Transverse colon (tissue), 3 donors: ENCODE data around the gene ZNF74.

Source experiments
- POLR2A ChIP-seq: fragments of 450-650 bp; IDR thresholded peaks from one replicate; pipeline ENCODE4 v1.6.1; 2016; ENCODE audit warnings: antibody characterized with exemption, mild to moderate bottlenecking, moderate library complexity
- TF ChIP-seq, protein P1 (sequence below), 5 experiments: fragments of 200-600 bp in 3 of 5; fragments of 450-650 bp in 2 of 5; sonication (generic) in 3 of 5; IDR thresholded peaks; 1 replicate in 2 of 5; 2 replicates in 3 of 5; pipeline ENCODE4 v1.5.1; 2016 to 2017; ENCODE audit warnings: antibody characterized with exemption in 5 of 5, inconsistent platforms in 3 of 5, mild to moderate bottlenecking in 2 of 5, moderate library complexity in 1 of 5

GRCh38 chr22:20448630-20449029, 54.7 kb downstream of the ZNF74 start:
- TF ChIP-seq, protein P1, sequence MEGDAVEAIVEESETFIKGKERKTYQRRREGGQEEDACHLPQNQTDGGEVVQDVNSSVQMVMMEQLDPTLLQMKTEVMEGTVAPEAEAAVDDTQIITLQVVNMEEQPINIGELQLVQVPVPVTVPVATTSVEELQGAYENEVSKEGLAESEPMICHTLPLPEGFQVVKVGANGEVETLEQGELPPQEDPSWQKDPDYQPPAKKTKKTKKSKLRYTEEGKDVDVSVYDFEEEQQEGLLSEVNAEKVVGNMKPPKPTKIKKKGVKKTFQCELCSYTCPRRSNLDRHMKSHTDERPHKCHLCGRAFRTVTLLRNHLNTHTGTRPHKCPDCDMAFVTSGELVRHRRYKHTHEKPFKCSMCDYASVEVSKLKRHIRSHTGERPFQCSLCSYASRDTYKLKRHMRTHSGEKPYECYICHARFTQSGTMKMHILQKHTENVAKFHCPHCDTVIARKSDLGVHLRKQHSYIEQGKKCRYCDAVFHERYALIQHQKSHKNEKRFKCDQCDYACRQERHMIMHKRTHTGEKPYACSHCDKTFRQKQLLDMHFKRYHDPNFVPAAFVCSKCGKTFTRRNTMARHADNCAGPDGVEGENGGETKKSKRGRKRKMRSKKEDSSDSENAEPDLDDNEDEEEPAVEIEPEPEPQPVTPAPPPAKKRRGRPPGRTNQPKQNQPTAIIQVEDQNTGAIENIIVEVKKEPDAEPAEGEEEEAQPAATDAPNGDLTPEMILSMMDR (IDR thresholded peaks at IDR 0.05), result no peak
- TF ChIP-seq POLR2A, result no peak
